GM18517 (cell line): Measurements from ENCODE around the gene CSTB.

ENCODE experiments used
- ATAC-seq: cut with Tn5 transposase; IDR thresholded peaks from one replicate; pipeline ENCODE4 v1.9.1; 2021; ENCODE audit warnings: mild to moderate bottlenecking, moderate library complexity; ENCODE audit not compliant: unreplicated experiment

Gene CSTB

GRCh38 chr21:43769325-43769958 is 6.7 kb downstream of the CSTB start:
- no peak for ATAC-seq

GRCh38 chr21:43768868-43769167 is 7.3 kb downstream of the CSTB start:
- no peak for ATAC-seq

GRCh38 chr21:43767984-43768867 is 7.9 kb downstream of the CSTB start:
- ATAC-seq: no peak

GRCh38 chr21:43767498-43767983 is 8.6 kb downstream of the CSTB start:
- ATAC-seq: no peak

- ATAC-seq: no peak
Measured at GRCh38 chr21:43766734-43767497, 9.2 kb downstream of the CSTB start.

GRCh38 chr21:43764576-43765495 is 11.3 kb downstream of the CSTB start:
- ATAC-seq: no peak

- no peak for ATAC-seq
Measured at GRCh38 chr21:43763901-43764523, 12.1 kb downstream of the CSTB start.

GRCh38 chr21:43762303-43763128 is 13.6 kb downstream of the CSTB start:
- no peak for ATAC-seq

- no peak for ATAC-seq
Measured at GRCh38 chr21:43761886-43762285, 14.2 kb downstream of the CSTB start.

GRCh38 chr21:43760391-43760958 is 15.6 kb downstream of the CSTB start:
- no peak for ATAC-seq

GRCh38 chr21:43759651-43760050 is 16.5 kb downstream of the CSTB start:
- ATAC-seq: no peak

GRCh38 chr21:43758811-43759210 is 17.3 kb downstream of the CSTB start:
- no peak for ATAC-seq

GRCh38 chr21:43758111-43758641 is 17.9 kb downstream of the CSTB start:
- ATAC-seq: no peak

GRCh38 chr21:43757601-43758000 is 18.5 kb downstream of the CSTB start:
- ATAC-seq: no peak

- no peak for ATAC-seq
Measured at GRCh38 chr21:43755820-43756594, 20.1 kb downstream of the CSTB start.

- ATAC-seq: no peak
Measured at GRCh38 chr21:43754948-43755781, 20.9 kb downstream of the CSTB start.

- no peak for ATAC-seq
Measured at GRCh38 chr21:43753439-43753799, 22.7 kb downstream of the CSTB start.
